GM18867 (cell line): ENCODE data around the gene MFN1.
"Not testable (repeated sequence)": the region's sequence is repeated elsewhere in the genome, so short reads cannot be mapped to it uniquely, and the experiment has no call there.

Source experiments
- ATAC-seq: cut with Tn5 transposase; IDR thresholded peaks from one replicate; pipeline ENCODE4 v1.9.1; 2021; ENCODE audit warnings: mild to moderate bottlenecking, moderate library complexity; ENCODE audit not compliant: unreplicated experiment

MFN1 gene

GRCh38 chr3:179347345-179348194 is at the start of gene MFN1:
Gene MFN1, plus strand, starts transcription at chr3:179347709. Its CDS starts 1,143 bp downstream, at chr3:179348852.
- ATAC-seq = peak; percentile 94

GRCh38 chr3:179297971-179298725 is 49.4 kb upstream of the MFN1 start:
- ATAC-seq = no peak

GRCh38 chr3:179299316-179299715 is 48.2 kb upstream of the MFN1 start:
- no peak for ATAC-seq

GRCh38 chr3:179299999-179300613 is 47.4 kb upstream of the MFN1 start:
- no peak for ATAC-seq

- ATAC-seq = no peak
These were observed 45.9 kb upstream of the MFN1 start for GRCh38 chr3:179301645-179302044.

GRCh38 chr3:179302111-179302510 is 45.4 kb upstream of the MFN1 start:
- ATAC-seq = no peak

- ATAC-seq = no peak
These were observed 42.9 kb upstream of the MFN1 start for GRCh38 chr3:179304605-179305004.

GRCh38 chr3:179307362-179307761 is 40.1 kb upstream of the MFN1 start:
- not testable (repeated sequence) for ATAC-seq

- no peak for ATAC-seq
These were observed 39.5 kb upstream of the MFN1 start for GRCh38 chr3:179308001-179308400.

GRCh38 chr3:179309225-179310078 is 38.1 kb upstream of the MFN1 start:
- ATAC-seq = peak; percentile 92

- ATAC-seq = no peak
These were observed 28.6 kb upstream of the MFN1 start for GRCh38 chr3:179318876-179319275.

GRCh38 chr3:179321668-179322285 is 25.7 kb upstream of the MFN1 start:
- no peak for ATAC-seq

GRCh38 chr3:179322286-179323196 is 25.0 kb upstream of the MFN1 start, which contains the start of gene ZNF639:
Gene ZNF639, plus strand, starts transcription at chr3:179323031. Its CDS starts 5,263 bp downstream, at chr3:179328294.
- peak; percentile 80 for ATAC-seq

- ATAC-seq = peak; percentile 39
These were observed 24.1 kb upstream of the MFN1 start for GRCh38 chr3:179323197-179324110.

- ATAC-seq = no peak
These were observed 23.2 kb upstream of the MFN1 start for GRCh38 chr3:179324270-179324754.

GRCh38 chr3:179330438-179330837 is 17.1 kb upstream of the MFN1 start:
- ATAC-seq = no peak

GRCh38 chr3:179332240-179332639 is 15.3 kb upstream of the MFN1 start:
- no peak for ATAC-seq

GRCh38 chr3:179333084-179333483 is 14.4 kb upstream of the MFN1 start:
- no peak for ATAC-seq
